Heart left ventricle (tissue), 16 donors: Measurements from ENCODE around the gene SLC43A3. TPM values are rescaled to one million over a fixed set of nuclear protein-coding genes. Genes with fewer than 3 reads are reported as not detected.

Experiments used
- ATAC-seq, 4 donors: fragments of 200-7000 bp; cut with Tn5 transposase; one replicate each; pipeline ENCODE4 v1.9.1; 2020 to 2022; ENCODE audit warnings: moderate library complexity in 4 of 4, mild to moderate bottlenecking in 3 of 4, moderate number of reproducible peaks in 1 of 4
- DNase-seq, 5 donors: peaks; one replicate each; pipeline ENCODE4 v3.0.0-alpha.2; 2020
- H3K27ac ChIP-seq, 12 donors: fragments of 200-600 bp; sonication (generic) in 4 of 12; one replicate each; pipeline versions ENCODE4 v1.5.0 to v1.8.0; 2016 to 2022; ENCODE audit warnings: mild to moderate bottlenecking in 2 of 12
- H3K27me3 ChIP-seq, 9 donors: fragments of 200-600 bp; sonication (generic) in 2 of 9; one replicate each; pipeline versions ENCODE4 v1.5.1 to v1.8.0; 2016 to 2022; ENCODE audit warnings: mild to moderate bottlenecking in 3 of 9
- H3K36me3 ChIP-seq, 9 donors: fragments of 200-600 bp; sonication (generic) in 2 of 9; one replicate each; pipeline versions ENCODE4 v1.5.0 to v1.8.0; 2018 to 2022; ENCODE audit warnings: mild to moderate bottlenecking in 2 of 9
- H3K4me1 ChIP-seq, 12 donors: fragments of 200-600 bp; sonication (generic) in 4 of 12; one replicate each; pipeline versions ENCODE4 v1.5.0 to v1.8.0; 2016 to 2022; ENCODE audit warnings: mild to moderate bottlenecking in 3 of 12
- H3K4me3 ChIP-seq, 12 donors: fragments of 200-600 bp; sonication (generic) in 4 of 12; one replicate each; pipeline versions ENCODE4 v1.5.0 to v1.8.0; 2017 to 2022; ENCODE audit warnings: mild to moderate bottlenecking in 9 of 12, moderate library complexity in 4 of 12
- H3K9me3 ChIP-seq, 12 donors: fragments of 200-600 bp; sonication (generic) in 4 of 12; one replicate each; pipeline versions ENCODE4 v1.5.0 to v1.8.0; 2016 to 2022; ENCODE audit warnings: mild to moderate bottlenecking in 1 of 12
- POLR2A ChIP-seq, 2 donors: fragments of 450-650 bp; IDR thresholded peaks; one replicate each; pipeline ENCODE4 v1.6.1; 2017; ENCODE audit warnings: antibody characterized with exemption in 2 of 2, mild to moderate bottlenecking in 2 of 2, moderate library complexity in 2 of 2
- WGBS, 4 donors: extraction: QIAGEN DNeasy Blood & Tissue Kit in 2 of 4; methylation state at CpG; one replicate each; pipeline versions ENCODE4 v1.1.5 to v1.1.7; 2013 to 2018; 5-methylcytosine and 5-hydroxymethylcytosine counted together
- intact Hi-C, 10 donors: fragments of 100-400 bp; cut with DNase I; formaldehyde crosslinking; loops; one replicate each; pipeline versions ENCODE4 v1.11.1 to v1.14.2; 2022
- polyA plus RNA-seq, 2 donors: library from polyadenylated mRNA; stranded (reverse); fragments of 200-250 nt; gene quantifications; one replicate each; pipeline ENCODE4 v1.2.3, GENCODE V29; 2013
- total RNA-seq, 9 donors: library from RNA; depleted of rRNA in 2 of 9; stranded (reverse); fragments of >200 nt in 2 of 9; fragmentation: NEBNext Ultra II Directional in 3 of 9; extraction: Animal tissue kit (Norgen Biotek cat#: 25700) in 3 of 9; gene quantifications; one replicate each; pipeline versions ENCODE4 v1.1.0 to v1.2.4, GENCODE V29; 2016 to 2023
- TF ChIP-seq, protein P1 (sequence below), 12 donors: fragments of 200-600 bp; sonication (generic) in 4 of 12; IDR thresholded peaks; one replicate each; pipeline versions ENCODE4 v1.5.0 to v1.8.0; 2018 to 2022; ENCODE audit warnings: antibody characterized with exemption in 12 of 12, mild to moderate bottlenecking in 5 of 12
- donor health status: ischemic (EF 13 %, LVEDD 7.1; RV severe dilation, severe dysfunction).
- donor health status: healthy with polysubstance abuse.
- donor health status: DM: no; HTN: yes; CAD: no.
- donor health status: DM: no; HTN: no; CAD: no.
- donor health status: ischemic (EF 25% LVEDD 6.9; RV normal size, moderate dysfunction).
- donor health status: ischemic (EF 25% LVEDD 5.7; RV mildly dilated, moderate dysfunction).
- donor health status: healthy.
- donor health status: DM: yes; HTN: yes; CAD: no.
- donor health status: ischemic (EF 35%, LVEDD 5.7; RV mildly dilated, moderate dysfunction).
- donor health status: nonischemic (EF 11% LVEDD 7.7; RV severe dilation, severe dysfunction).
- donor health status: DM: yes; HTN: yes; CAD: no.
- donor health status: PGD.
- donor health status: ischemic (EF 29% LVEDD 5.4; RV normal size, mild dysfunction).
- donor health status: nonischemic (EF 23%, LVEDD 6.1; RV moderate dilation, normal function).

SLC43A3 gene
- total and polyA plus RNA-seq, 11 donors = 13.5 to 56.9 (median 23.6) TPM

DNA sequence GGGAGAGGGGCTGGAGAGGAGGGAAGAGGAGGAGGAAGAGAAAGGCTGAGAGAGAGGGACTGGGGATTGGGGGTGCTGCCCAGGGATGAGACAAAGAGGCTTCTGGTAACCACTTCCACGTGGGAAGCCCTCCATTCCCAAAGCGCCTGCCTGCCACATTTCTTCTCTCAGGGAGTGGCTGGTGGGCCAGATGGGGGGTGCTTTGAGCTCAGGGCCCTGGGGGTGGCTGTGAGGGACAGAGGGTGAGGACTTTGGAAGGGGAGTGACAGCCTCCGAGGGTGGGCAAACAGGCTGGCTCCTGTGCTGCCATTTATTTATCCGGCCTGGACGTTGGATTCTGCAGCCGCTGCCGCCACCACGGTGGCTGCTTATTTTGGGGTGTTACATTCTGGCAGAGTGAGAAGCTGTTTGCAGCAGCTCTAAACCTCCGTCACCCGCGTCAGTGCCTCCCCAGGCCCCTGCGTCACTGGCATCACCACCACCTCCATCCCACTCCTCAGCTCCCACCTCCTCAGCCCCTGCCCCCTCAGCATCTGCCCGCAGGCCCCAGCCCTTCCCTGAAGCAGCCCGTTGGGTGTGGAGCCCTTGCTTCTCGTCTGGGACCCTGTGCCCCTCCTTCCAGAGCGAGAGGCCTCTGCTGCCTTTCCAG is 35.0 kb upstream of the SLC43A3 start:
- DNase-seq (no peak), ATAC-seq (no peak)
- intact Hi-C loops = loop anchor here in 1 of 10 donors (2.0 kb wide), 2 partner anchors 15 to 179 kb away; no protein-coding TSS in a partner anchor
- WGBS, 4 donors = 50 to 67% (median 55%) methylated on average over 16 of the region's 16 CpGs
- no peak overlapping the region for H3K27ac ChIP-seq
- peaks cover 9 to 55% (median 32%) of the 10 kb centered on the region in 9 donors for H3K27me3 ChIP-seq
- TF ChIP-seq, protein P1, sequence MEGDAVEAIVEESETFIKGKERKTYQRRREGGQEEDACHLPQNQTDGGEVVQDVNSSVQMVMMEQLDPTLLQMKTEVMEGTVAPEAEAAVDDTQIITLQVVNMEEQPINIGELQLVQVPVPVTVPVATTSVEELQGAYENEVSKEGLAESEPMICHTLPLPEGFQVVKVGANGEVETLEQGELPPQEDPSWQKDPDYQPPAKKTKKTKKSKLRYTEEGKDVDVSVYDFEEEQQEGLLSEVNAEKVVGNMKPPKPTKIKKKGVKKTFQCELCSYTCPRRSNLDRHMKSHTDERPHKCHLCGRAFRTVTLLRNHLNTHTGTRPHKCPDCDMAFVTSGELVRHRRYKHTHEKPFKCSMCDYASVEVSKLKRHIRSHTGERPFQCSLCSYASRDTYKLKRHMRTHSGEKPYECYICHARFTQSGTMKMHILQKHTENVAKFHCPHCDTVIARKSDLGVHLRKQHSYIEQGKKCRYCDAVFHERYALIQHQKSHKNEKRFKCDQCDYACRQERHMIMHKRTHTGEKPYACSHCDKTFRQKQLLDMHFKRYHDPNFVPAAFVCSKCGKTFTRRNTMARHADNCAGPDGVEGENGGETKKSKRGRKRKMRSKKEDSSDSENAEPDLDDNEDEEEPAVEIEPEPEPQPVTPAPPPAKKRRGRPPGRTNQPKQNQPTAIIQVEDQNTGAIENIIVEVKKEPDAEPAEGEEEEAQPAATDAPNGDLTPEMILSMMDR (IDR thresholded peaks at IDR 0.05) = no peak
- TF ChIP-seq POLR2A (IDR thresholded peaks at IDR 0.05) = no peak
- H3K4me1 ChIP-seq = peaks cover 3 to 42% (median 25%) of the 10 kb centered on the region in 12 donors
- no peaks in the 10 kb centered on the region for H3K36me3 ChIP-seq
- no peaks in the 10 kb centered on the region for H3K9me3 ChIP-seq
- H3K4me3 ChIP-seq = peak overlapping the region in 4 of 12 donors; percentile 5 to 61 (median 56)

DNA sequence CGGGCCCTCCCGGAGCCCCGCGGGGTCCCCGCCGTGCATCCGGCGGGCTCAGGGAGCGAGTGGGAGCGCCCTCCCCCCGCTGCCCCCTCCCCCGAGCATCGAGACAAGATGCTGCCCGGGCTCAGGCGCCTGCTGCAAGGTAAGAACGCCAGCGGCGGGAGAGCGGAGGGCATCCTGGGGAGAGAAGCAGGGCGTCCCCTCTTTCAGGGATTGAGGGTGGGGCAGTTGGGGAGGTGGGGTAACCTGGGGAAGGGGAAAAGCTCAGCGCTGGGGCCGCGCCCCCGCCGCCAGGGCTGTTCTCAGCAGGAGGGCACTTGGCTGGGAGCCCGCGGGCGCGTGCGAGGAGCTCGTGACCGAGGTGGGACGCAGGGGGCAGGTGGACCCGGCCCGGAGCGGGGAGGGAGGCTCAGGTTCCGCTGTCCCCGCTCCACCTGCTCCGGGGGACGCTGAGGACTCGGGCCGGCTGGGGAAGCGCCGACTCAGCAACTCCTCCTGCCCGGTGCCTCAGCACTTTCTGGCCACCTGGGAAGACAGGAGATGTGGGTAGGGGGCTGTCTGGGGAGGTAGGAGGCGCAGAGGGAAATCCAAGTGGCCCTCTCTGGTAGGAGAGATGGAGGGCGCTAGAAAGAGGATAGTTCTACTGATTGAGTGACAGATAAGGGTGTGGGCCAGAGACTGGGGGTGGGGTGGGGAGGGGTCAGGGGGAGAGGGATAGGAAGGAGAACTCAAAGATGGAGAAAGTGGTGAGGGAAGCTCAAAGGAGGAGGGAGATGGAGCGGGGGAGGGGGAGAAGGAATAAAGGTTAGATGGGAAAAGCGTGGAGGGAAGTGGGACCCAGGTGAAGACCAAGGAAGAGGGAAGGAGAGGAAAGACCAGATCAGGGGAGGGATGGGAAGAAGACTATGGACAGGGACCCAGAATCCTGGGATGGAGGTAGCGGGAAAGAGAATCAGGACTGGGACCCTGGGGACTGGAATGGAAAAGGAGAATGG is 34.1 kb upstream of the SLC43A3 start:
- no peak for DNase-seq

GRCh38 chr11:57460022-57460757 is 33.3 kb upstream of the SLC43A3 start, which contains the start of gene RTN4RL2:
RTN4RL2 (plus strand) TSS chr11:57460528; CDS start chr11:57460866, 338 bp downstream.
- intact Hi-C loops = loop anchor here in 1 of 10 donors (2.0 kb wide), 2 partner anchors 17 to 181 kb away; no protein-coding TSS in a partner anchor
- ATAC-seq = peak in 3 of 4 donors; percentile 15 to 44 (median 40)
- Histone ChIP-seq H3K9me3 (no peaks in the 10 kb centered on the region), H3K4me1 (peaks cover 3 to 43% (median 25%) of the 10 kb centered on the region in 12 donors), H3K27ac (peak within 1 kb of the TSS in 2 of 12 donors; percentile 26 to 50), H3K4me3 (peak within 1 kb of the TSS; percentile 30 to 61 (median 54)), H3K27me3 (peaks cover 9 to 55% (median 32%) of the 10 kb centered on the region in 9 donors), H3K36me3 (no peaks in the 10 kb centered on the region)
- TF ChIP-seq POLR2A (IDR thresholded peaks at IDR 0.05) = no peak
- TF ChIP-seq, protein P1 (IDR thresholded peaks at IDR 0.05) = peak in 6 of 12 donors; percentile 11 to 37 (median 22)
- 1% methylated on average over 27 to 66 of the region's 66 CpGs for WGBS, 4 donors
- peak; percentile 52 to 73 (median 54) for DNase-seq

More for the DNA sequence above, 34.1 kb upstream of the SLC43A3 start:
- Histone ChIP-seq H3K4me1 (peaks cover 3 to 43% (median 25%) of the 10 kb centered on the region in 12 donors), H3K4me3 (peak overlapping the region; percentile 30 to 61 (median 54)), H3K27ac (peak overlapping the region in 2 of 12 donors; percentile 26 to 50), H3K27me3 (peaks cover 9 to 55% (median 32%) of the 10 kb centered on the region in 9 donors), H3K9me3 (no peaks in the 10 kb centered on the region), H3K36me3 (no peaks in the 10 kb centered on the region)
- TF ChIP-seq POLR2A (IDR thresholded peaks at IDR 0.05) = no peak
- TF ChIP-seq, protein P1 (IDR thresholded peaks at IDR 0.05) = no peak
- intact Hi-C loops = loop anchor here in 1 of 10 donors (2.0 kb wide), 2 partner anchors 16 to 180 kb away; no protein-coding TSS in a partner anchor
- WGBS, 4 donors = 5 to 14% (median 7%) methylated on average over 24 to 50 of the region's 50 CpGs
- no peak for ATAC-seq
